Rectal smooth muscle tissue (tissue), 1 donor: ENCODE measurements around the gene OR5AK2.

ENCODE experiments used
- H3K27ac ChIP-seq: one replicate; pipeline ENCODE4 v1.7.0; 2013; ENCODE audit warnings: low read depth, low read length, inconsistent platforms
- H3K27me3 ChIP-seq: one replicate; pipeline ENCODE4 v1.7.0; 2013; ENCODE audit warnings: low read length; ENCODE audit not compliant: control insufficient read depth, insufficient read depth
- H3K36me3 ChIP-seq: one replicate; pipeline ENCODE4 v1.7.0; 2013; ENCODE audit warnings: low read length; ENCODE audit not compliant: control insufficient read depth, insufficient read depth
- H3K4me1 ChIP-seq: one replicate; pipeline ENCODE4 v1.7.0; 2013; ENCODE audit warnings: low read length; ENCODE audit not compliant: control insufficient read depth, insufficient read depth
- H3K4me3 ChIP-seq: one replicate; pipeline ENCODE4 v1.7.0; 2013; ENCODE audit warnings: low read length
- H3K9ac ChIP-seq: one replicate; pipeline ENCODE4 v1.7.0; 2013; ENCODE audit warnings: low read length

Gene OR5AK2

GRCh38 chr11:57015679-57016078, 27.0 kb downstream of the OR5AK2 start:
- Histone ChIP-seq H3K4me1 (no peaks in the 10 kb centered on the region), H3K27me3 (no peaks in the 10 kb centered on the region), H3K27ac (no peak overlapping the region), H3K36me3 (no peaks in the 10 kb centered on the region), H3K4me3 (no peak overlapping the region), H3K9ac (no peak overlapping the region)

- H3K4me3 ChIP-seq = no peak overlapping the region
- H3K9ac ChIP-seq = no peak overlapping the region
These were observed 42.8 kb downstream of the OR5AK2 start for GRCh38 chr11:57031556-57031955.

More at GRCh38 chr11:57031556-57031955, 42.8 kb downstream of the OR5AK2 start:
- Histone ChIP-seq H3K27me3 (no peaks in the 10 kb centered on the region), H3K4me1 (no peaks in the 10 kb centered on the region), H3K27ac (no peak overlapping the region), H3K36me3 (no peaks in the 10 kb centered on the region)
